OCI-LY1 (cell line): ENCODE data around the gene PPP2R5C.

Experiments
- CTCF ChIP-seq: fragments of 200-600 bp; sonication (generic), shearing (Covaris generic); IDR thresholded peaks from 2 replicates; pipeline ENCODE4 v1.5.1; 2017; ENCODE audit warnings: mild to moderate bottlenecking, antibody characterized with exemption, low read length, moderate library complexity, mixed read lengths
- EZH2 ChIP-seq: fragments of 200-600 bp; sonication (generic), shearing (Covaris generic); IDR thresholded peaks from 2 replicates; pipeline ENCODE4 v1.8.0; 2017; ENCODE audit warnings: borderline replicate concordance, mixed run types, mild to moderate bottlenecking, antibody characterized with exemption, low read length, moderate library complexity, mixed read lengths

DNA sequence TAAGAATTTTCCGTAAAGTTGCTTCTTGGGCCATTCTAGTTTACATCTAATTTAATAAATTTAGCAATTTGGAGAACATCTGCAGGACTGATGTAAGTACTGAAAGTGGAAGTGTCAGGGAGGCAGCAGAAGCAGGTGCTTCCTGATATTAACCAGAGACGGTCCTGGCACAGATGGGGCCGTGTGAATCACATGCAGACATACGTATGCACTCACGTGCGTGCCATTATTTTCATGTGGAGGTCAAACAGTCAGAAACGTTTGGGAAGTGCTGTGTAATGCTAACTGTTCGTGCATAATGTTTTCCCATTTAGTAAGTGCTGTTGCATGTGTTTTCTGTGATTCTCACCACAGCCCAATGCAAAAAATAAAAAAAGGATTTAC, 115.0 kb downstream of the PPP2R5C start:
- TF ChIP-seq CTCF: no peak
- no peak for TF ChIP-seq EZH2
